SIG-M5 (cell line): ENCODE data around the gene ASB18.

Experiments used
- DNase-seq: peaks from one replicate; lab custom pipeline; 2025; lab: John Stamatoyannopoulos, UW

ASB18 gene

GRCh38 chr2:236173729-236174607, 90.2 kb downstream of the ASB18 start:
- DNase-seq: no peak

DNA sequence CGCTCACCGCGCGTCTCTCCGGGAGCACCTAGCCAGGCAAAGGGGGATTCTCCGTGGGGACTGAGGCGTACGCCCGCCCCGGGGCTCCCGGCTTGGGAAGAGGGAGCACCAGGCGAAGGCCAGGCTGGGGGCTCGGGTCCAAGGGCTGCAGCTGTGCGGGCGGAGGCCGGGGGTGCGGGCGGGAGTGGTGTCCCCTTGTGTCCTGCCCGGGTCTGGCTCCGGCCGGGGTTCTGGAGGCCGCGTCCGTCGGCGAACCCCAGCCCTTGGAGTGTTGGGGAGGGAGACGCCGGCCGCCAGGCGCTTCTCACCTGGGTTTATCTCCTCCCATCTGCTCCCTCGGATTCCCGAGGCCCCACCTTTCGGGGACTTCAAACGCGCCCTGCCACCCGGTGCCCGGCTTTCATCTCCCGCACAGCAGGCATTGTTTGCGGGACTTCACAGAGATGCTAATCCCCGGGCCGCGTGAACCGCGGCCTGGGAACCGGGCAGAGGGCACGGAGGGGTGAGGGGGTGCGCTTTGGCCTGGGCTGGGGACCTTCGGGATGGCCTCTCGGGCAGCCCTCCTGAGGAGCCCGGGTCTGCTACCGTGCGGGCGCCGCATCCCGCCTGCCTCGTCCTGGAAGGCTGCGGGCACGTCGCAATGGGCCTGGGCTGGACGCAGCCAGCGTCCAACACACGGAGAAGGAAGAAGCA, 91.0 kb downstream of the ASB18 start:
- DNase-seq: no peak

GRCh38 chr2:236172255-236173035, 91.8 kb downstream of the ASB18 start:
- no peak for DNase-seq

DNA sequence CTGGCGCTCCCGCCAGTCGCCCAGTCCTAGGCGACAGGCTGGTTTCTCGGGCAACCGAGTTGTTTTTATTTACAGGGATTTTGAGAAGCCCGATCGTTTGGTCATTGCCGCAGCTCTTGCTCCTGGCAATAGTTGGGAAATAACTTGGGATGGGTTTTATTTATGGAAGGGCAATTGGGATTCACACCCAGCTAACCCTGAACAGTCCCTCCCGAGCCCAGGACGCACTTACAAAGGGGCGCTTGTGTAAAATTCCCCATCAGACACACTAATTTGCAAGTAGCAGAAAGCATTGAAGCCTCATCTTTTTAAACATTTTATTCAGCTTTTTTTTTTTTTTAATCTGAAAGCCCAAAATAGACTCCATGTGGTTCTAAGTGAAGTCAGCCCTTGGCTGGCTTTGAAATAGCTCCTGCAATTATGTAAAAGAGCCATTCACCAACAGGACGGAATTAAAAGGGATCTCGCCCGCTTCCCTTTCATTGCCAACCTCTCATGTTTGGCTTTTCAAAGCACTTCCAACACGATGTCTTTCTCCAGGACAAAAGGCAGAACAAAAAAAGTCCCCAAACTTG, 92.4 kb downstream of the ASB18 start:
- no peak for DNase-seq

- DNase-seq: no peak
These were observed 93.0 kb downstream of the ASB18 start for GRCh38 chr2:236171181-236171679.

- no peak for DNase-seq
These were observed 93.5 kb downstream of the ASB18 start for GRCh38 chr2:236170590-236171165.

DNA sequence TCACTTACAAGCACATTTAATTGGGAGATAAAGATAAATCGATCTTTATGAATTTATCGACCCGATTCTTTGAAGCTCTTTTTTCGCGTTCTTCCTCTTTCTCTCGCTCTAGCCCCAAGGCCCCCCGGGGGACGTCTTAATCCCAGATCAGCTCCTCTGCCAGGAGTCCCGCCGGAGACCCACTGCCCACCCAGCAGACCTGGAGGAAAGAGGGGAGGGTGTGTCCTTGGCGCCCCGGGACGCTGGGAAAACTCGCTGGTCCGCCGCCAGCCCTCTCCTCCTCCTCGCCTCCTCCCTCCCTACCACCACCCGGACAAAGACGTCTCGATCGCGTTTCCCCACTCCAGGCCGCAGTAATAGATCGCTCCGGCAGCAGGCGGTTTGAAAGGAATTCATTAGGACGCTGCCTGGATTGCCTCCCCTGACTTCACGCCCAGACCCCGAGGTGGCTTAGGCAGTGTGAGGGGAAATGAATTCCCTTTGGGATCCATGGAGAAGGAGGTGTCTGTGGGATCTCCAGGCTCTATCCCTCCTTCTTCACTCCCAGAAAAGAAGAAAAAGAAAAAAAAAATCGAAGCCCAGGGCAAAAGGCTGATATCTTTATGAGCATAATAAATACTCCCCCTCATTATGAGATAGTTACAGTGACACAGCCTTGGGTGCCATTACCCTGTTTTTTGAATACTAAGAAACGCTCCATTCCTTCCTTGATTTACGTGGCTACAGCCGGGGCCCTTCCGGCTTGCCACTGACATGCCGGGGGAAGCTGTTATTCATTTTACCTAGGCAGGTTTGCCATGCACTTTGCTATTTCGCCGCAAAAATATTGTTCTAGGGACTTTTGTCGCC, 94.2 kb downstream of the ASB18 start:
- DNase-seq: no peak

- DNase-seq: no peak
These were observed 95.0 kb downstream of the ASB18 start for GRCh38 chr2:236169151-236169721.

- no peak for DNase-seq
These were observed 95.8 kb downstream of the ASB18 start, which contains the start of gene GBX2 for GRCh38 chr2:236168110-236169080. TSS of gene GBX2 (minus strand) at chr2:236168386. CDS start at chr2:236167971, 415 bp downstream.

DNA sequence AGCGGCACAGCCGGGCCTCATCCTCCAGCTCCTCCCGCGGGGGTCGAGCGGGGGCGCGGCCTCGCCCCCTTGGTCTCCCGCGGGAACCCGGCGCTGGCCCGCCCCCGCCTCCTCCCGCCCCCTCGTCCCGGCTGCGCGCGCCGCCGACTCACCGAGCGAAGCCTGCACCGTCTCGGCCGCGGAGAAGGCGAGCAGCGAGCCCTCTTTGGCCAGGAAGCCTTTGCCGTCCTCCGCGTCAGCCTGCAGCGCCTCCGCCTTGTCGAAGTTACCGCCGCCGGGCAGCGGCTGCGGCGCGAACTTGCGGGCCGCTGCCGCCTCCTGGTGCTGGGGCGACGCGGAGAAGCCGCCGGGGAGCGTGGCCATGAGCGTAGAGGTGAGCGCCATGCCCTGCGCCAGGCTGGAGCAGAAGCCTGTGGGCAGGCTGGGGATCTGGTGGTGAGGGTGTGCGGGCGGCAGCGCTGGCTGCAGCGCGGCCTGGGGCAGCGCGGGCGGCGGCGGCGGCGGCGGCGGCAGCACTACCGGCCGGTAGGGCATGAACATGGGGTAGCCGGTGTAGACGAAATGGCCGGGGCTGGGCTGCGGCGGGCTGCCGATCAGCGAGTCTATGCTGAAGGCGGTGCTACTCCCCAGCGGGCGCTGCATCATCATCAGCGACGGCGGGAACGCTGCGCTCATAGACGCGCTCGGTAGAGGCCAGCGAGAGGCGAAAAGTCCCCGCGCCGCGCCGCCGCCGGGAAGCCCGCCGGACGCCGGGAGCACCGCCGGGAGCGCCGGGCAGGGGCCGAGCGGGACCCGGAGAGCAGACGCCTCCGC, 96.7 kb downstream of the ASB18 start:
- no peak for DNase-seq

GRCh38 chr2:236166796-236167296, 97.4 kb downstream of the ASB18 start:
- no peak for DNase-seq

DNA sequence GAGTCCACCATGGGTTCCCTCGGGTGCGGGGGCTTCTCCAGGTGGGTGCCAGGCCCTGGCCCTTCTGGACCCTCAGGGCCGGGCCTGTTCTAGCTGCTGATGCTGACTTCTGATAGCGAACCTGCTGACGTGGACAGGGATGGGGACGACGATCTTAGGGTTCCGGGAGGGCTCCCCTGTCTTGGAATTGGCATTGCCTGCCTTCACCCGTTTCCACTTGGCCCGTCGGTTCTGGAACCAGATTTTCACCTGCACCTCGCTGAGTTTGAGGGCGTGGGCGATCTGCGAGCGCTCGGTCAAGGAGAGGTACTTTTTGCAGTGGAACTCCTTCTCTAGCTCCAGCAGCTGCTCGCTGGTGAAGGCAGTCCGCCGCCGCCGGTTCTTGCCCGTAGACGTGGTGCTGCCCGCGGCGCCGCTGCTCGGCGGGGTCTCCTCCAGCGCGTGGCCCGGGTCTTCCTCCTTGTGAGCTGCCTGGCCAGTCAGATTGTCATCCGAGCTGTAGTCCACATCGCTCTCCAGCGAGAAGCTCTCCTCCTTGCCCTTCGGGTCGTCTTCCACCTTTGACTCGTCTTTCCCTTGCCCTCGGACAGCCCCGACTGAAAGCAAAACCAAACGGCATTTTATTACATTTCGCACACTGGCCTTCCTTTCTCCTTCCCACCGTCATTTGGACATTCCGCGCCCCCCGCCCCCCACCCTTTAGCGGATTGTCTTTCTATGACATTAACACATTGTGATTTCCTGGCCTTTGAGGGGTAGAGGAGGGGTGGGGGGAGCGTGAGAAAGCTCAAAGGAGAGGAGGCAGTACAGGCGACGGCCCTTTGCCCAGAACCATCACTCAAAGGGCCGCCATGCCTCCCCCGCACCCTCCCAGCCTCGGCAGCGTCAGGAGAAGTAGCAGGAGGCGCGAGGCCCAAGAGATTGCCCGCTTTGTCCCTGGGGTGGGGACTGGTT, 98.1 kb downstream of the ASB18 start:
- DNase-seq: no peak

GRCh38 chr2:236164925-236165841, 99.0 kb downstream of the ASB18 start:
- no peak for DNase-seq

- no peak for DNase-seq
These were observed 99.8 kb downstream of the ASB18 start for GRCh38 chr2:236164201-236164924.
